NCI-H524 treated with DMSO at 0.1 percent for 48 hours (cell line): ENCODE measurements around the gene RIMBP3B.
"Not testable (repeated sequence)": the region's sequence is repeated elsewhere in the genome, so short reads cannot be mapped to it uniquely, and the experiment has no call there.

ENCODE experiments used
- DNase-seq: peaks from one replicate; lab custom pipeline; 2025; lab: John Stamatoyannopoulos, UW

Gene RIMBP3B, protein sequence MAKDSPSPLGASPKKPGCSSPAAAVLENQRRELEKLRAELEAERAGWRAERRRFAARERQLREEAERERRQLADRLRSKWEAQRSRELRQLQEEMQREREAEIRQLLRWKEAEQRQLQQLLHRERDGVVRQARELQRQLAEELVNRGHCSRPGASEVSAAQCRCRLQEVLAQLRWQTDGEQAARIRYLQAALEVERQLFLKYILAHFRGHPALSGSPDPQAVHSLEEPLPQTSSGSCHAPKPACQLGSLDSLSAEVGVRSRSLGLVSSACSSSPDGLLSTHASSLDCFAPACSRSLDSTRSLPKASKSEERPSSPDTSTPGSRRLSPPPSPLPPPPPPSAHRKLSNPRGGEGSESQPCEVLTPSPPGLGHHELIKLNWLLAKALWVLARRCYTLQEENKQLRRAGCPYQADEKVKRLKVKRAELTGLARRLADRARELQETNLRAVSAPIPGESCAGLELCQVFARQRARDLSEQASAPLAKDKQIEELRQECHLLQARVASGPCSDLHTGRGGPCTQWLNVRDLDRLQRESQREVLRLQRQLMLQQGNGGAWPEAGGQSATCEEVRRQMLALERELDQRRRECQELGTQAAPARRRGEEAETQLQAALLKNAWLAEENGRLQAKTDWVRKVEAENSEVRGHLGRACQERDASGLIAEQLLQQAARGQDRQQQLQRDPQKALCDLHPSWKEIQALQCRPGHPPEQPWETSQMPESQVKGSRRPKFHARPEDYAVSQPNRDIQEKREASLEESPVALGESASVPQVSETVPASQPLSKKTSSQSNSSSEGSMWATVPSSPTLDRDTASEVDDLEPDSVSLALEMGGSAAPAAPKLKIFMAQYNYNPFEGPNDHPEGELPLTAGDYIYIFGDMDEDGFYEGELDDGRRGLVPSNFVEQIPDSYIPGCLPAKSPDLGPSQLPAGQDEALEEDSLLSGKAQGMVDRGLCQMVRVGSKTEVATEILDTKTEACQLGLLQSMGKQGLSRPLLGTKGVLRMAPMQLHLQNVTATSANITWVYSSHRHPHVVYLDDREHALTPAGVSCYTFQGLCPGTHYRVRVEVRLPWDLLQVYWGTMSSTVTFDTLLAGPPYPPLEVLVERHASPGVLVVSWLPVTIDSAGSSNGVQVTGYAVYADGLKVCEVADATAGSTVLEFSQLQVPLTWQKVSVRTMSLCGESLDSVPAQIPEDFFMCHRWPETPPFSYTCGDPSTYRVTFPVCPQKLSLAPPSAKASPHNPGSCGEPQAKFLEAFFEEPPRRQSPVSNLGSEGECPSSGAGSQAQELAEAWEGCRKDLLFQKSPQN (N-terminal part only)

DNA sequence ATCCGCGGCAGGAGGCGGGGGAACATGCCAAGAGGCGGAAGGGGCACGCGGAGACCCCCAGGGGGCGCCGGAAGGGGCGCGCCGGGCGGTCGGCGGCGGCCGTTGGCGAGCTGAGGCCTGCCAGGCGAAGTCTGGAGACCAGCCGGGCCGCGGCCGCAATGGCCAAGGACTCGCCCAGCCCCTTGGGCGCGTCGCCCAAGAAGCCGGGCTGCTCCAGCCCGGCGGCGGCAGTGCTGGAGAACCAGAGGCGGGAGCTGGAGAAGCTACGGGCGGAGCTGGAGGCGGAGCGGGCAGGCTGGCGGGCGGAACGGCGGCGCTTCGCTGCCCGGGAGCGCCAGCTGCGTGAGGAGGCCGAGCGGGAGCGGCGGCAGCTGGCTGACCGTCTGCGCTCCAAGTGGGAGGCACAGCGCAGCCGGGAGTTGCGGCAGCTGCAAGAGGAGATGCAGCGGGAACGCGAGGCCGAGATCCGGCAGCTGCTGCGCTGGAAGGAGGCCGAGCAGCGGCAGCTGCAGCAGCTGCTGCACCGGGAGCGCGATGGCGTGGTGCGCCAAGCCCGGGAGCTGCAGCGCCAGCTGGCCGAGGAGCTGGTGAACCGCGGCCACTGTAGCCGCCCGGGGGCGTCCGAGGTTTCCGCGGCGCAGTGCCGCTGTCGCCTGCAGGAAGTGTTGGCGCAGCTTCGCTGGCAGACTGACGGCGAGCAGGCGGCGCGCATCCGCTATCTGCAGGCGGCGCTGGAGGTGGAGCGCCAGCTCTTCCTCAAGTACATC is at the start of gene RIMBP3B:
TSS of gene RIMBP3B (plus strand) at position 51 of the 767 bp plus-strand sequence. CDS start at position 159, 108 bp downstream.
- DNase-seq: not testable (repeated sequence)

DNA sequence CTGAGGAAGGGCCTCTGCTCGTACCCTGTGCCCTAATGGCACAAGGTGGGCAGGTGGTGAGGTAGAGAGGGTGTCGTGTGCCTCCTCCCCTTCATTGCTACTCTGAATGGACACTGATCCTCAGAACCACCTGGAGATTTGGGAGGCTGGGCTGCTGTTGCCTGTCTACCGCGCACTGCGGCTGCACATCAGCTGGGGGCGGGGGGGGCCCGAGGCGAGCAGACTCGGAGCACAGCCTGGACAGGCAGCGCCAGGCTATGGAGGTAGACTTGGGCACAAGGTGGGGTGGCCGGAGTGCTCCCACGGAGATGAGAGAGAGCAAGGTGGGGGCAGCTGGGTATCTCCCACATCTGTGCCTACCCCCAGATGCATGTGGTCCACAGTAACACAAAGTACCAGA is 26.0 kb upstream of the RIMBP3B start:
- DNase-seq: not testable (repeated sequence)

DNA sequence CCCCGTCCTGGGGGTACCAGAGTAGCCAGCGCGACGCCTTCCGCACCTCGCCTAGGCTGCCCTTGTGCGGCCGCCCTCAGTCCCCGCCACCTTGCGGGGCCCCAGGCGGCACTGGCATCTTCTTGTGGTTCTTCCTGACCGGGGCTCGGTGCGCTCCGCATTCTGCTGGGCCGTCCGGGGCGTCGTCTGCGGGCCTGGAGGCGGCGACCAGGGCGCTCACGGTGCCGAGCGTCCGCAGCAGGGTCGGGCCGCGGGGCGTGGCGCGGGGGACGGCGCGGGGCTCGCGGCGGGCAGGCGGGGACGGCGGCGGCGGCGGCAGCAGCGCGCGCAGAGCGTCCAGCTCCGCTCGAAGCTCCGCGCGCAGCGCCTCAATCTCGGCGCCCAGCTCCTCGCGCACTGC is 23.0 kb upstream of the RIMBP3B start:
- DNase-seq: not testable (repeated sequence)

DNA sequence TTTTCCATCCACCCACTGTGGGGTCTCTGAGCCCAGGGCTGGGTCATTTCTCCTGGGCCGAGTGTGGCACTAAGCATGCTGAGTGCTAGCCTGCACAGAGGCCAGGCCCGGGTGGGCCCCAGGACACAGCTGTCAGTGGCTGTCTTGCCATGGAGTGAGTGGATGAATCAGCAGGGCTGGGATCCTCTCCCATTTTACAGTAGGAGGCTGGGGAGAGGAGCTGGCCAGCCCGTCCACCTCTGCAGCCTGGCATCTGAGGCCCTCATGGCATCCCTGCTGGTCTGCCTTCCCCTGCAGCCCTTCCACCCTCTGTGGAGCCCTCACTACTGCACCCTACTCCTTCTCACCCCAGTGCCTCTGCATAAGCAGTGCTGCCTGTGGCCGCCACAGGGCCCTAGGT is 21.1 kb upstream of the RIMBP3B start:
- DNase-seq: not testable (repeated sequence)

DNA sequence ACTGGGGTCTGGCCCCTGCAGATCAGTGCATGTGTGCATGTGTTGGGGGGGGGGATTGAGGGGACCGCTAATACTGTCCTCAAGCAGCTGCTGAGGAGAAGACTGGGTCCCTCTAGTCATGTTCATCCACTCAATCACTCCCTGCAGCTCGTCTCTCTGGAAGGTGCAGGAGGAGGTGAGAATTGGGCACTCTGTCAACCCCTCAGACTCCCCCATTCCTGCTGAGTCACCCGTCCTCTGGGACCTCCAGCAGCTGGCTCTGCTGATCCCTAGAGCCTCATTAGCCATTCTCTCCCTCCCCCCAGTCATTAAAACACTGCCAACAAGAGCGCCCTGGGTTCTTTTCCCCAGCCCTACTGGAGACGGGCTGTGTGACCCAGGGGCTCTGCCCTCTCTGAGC is 20.5 kb upstream of the RIMBP3B start:
- DNase-seq: not testable (repeated sequence)

DNA sequence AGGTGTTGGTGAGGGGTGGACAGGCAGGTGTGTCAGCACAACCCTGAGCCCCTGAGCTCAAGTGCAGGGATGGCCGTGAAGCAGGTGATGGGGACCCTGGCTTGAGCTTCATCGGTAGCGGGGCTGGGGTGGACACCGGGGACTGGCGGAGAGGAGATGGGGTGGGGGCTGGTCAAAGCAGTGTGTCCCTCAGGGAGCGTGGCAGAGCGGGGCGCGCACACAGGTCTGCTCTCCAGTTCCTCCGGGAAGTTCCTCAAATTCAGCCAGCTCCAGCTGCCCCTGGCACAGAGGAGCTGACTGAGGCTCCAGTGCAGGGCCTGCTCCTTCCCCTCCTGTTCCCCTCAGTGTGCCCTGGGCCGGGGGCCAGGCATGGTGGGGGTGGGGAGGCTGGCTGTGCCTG is 19.7 kb upstream of the RIMBP3B start:
- not testable (repeated sequence) for DNase-seq

DNA sequence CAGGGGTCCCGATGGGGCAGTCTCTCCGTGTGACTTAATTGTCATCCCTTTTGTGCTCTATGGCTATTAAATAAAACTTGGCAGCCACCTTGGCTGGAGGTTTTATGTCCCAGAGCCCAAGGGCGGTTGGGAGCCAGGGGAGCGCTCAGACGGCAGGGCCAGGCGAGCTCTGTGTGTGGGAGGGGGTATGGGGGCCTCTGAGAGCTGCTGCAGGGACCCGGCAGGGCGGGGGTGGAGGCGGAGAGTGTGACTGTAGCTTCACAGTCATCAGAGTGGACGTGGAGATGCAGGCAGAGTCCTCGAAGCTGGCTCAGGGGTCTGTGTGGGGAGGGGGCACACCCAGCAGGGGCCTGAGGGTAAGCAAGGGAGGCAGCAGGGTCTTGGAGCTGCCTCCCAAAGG is 19.2 kb upstream of the RIMBP3B start:
- DNase-seq: not testable (repeated sequence)

DNA sequence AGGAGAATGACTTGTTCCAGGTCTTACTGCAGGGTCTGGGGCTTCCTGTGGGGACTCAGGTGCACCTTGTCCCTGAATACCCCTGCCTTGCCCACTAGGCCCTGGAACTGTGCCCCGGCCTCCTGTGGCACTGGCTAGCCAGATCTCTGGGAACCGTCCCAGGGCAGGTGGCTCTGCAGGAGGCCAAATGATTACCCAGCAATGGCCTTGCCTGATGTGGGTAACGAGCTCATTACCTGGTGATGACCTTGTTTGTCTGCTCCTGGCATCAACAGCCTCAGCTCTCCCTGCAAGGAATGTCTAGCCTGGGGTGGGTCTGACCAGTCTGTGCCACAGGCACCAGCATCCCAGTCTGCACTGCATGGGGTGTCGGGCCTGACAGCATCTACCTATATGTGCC is 18.2 kb upstream of the RIMBP3B start:
- not testable (repeated sequence) for DNase-seq

DNA sequence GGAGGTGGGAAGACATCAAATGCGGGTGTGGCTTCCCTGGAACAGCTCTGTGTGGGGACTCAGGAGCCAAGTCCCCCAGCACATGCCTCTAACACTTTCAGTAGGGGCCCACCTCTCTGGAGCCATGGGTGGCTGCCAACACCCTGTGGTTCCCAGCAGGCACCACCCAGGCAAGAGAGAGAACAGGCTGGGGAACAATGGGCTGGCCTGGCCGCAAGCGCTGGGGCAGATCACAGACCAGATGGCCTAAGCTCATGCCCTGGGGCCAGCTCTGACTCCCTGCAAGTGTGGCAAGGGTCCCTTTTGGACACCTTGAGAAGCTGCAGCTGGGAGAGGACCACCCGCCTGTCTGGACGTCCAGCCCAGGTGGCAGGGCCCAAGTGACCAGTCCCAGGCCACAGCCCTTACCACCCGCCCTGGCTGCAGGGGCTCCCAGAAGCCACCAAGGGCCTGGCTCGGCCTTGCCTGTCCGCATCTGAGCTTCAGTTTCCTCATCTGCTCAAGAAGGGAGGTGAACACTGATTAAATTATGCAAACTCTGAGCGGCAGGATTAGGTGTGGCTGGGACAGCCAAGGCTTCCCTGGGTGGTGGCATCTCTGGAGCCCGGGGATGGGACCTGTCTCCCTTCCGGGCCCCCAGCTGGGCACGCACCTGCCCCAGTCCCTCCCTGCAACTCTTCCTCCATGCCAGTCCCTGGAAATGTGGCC is 14.8 kb upstream of the RIMBP3B start:
- not testable (repeated sequence) for DNase-seq

DNA sequence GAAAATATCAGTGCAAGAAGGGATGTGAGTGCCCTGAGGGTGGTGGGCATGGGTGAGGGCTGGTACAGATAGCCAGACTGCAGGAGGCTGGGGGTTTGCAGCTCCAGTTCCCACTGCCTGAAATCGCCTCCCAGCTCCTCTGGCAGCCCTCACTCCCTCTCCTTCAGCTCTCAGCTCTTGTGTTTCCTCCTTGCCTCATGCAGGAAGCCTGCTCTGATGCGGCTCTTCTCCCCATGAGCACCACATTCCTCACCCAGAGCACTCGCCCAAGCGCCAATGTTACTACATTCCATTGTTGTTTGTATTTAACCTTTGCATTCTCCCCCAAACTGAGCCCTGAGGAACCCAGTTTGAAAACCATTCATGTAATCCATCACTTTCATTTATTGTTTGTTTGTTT is 7.7 kb upstream of the RIMBP3B start:
- DNase-seq: not testable (repeated sequence)

DNA sequence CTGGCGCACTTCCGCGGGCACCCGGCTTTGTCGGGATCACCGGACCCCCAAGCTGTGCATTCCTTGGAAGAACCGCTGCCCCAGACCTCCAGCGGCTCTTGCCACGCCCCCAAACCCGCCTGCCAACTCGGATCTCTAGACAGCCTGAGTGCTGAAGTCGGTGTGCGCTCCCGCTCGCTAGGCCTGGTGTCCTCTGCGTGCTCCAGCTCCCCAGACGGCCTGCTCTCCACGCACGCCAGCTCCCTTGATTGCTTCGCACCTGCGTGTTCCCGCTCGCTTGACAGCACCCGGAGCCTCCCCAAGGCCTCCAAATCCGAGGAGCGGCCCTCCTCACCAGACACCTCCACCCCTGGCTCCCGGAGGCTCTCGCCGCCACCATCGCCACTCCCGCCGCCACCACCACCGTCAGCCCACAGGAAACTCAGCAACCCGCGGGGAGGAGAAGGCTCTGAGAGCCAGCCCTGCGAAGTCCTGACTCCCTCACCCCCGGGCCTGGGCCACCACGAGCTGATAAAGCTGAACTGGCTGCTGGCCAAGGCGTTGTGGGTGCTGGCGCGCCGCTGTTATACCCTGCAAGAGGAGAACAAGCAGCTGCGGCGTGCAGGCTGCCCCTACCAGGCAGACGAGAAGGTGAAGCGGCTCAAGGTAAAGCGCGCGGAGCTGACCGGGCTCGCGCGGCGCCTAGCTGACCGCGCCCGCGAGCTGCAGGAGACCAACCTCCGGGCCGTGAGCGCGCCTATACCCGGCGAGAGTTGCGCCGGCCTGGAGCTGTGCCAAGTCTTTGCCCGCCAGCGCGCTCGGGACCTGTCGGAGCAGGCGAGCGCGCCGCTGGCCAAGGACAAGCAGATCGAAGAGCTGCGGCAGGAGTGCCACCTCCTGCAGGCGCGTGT is 1.2 kb downstream of the RIMBP3B start:
- not testable (repeated sequence) for DNase-seq

DNA sequence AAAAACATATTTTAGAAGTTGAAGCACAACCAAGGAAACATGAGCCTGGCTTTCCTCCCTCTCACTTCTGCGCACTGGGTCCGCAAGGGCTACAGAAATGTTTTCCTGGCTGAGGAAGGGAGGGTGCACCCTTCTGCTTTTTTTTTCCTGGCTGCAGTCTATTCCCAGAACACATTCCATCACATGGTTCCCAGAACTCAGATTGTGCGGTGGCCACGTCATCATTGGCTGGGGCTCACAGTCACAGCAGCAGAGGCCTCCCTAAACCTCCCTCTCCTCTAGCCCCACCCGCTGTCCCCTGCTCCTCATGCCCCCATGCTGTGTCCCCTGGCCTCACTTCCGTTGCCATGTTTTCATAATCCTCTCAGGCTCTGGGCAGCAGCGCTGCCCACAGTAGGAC is 5.9 kb downstream of the RIMBP3B start:
- DNase-seq: not testable (repeated sequence)

DNA sequence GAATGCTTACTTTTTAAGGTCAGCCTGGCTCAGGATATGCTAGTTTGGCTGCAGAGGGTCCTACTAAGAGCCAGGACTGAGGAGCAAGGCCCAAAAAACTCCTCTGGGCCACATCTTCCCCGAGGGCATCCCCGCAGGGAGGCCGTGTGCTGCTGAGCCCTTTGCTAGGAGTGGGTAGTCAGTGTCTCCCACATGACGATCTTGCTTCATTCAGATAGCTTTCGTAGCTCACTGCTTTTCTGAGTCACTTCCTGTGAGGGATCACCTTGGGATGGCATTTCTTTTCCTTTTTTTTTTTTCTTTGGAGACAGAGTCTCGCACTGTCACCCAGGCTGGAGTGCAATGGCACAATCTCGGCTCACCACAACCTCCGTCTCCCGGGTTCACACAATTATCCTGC is 6.5 kb downstream of the RIMBP3B start:
- DNase-seq: not testable (repeated sequence)

DNA sequence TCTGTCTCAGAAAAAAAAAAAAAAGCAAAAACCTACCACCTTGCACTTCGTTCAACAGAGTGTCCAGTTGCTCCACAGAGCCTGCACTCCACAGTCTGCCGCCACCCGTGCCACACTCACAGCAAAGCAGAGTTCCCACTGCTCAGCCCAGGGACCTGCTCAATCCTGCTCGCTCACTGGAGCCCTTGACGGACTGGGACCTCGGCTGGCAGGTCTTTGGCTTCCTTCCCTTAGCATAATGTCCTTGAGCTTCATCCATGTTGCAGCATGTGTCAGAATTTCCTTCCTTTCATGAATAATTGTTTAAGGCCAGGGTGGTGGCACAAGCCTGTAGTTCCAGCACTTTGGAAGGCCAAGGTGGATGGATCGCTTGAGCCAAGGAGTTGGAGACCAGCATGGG is 11.1 kb downstream of the RIMBP3B start:
- not testable (repeated sequence) for DNase-seq

DNA sequence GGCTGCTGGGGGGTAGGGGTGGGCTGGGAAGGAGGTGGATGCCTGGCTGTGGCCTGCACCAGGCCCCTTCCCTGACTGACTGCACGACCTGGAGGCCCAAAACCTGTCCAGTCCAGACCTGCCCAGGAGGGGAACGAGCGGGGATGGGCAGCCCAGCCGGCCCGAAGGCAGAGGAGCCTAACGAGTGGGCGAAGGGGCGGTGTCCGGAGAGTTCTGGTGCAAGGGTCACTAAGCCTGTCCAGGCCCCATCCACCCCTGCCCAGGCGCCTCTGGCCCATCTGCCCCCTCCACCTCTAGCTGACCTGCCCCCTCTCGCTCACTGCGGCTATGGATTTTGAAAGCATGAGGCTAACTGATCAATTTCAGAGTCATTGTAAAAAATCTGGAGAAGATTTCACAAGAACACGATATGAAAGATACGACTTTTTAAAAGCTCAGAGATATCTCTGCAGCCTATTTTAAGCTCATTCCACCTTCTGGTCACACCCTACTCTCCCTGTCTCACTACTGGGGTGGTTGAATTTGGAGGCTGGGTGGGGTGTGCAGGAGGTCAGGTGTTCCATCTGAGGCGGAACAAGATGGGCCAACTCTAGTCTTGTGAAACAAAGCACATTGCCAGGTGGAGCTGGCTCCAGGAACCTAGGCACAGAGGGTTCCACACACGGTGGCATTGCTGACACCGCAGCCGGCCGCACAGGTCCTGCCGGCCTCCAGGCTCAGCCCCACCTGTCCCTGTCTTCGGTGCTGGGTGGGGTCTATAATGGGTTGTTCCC is 17.8 kb downstream of the RIMBP3B start:
- not testable (repeated sequence) for DNase-seq

DNA sequence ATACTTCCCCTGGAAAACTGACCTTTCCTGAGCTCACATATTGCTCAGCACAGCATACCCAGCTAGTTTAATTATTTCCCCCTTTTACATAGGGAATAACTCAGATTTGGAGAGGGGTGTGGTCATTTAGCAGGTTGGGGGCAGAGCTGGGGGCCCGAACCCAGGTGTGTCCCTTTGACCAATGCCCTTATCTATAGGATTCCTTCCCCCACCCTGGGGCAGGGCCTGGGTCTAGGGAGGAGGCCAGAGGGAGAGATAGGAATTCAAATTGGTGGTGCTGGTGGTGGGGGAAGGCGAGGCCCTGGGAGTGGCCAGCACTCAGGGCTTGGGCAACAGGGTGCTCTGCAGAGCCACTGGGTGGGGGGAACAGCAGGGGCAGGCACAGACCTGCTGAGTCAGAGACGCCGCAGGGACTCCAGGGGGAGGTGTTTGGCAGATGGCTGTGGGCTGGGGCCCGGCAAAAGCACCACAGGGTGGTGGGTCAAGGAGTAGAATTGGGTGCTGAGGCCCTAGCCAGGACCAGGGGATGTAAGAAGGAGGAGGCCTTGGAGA is 19.3 kb downstream of the RIMBP3B start:
- DNase-seq: not testable (repeated sequence)

DNA sequence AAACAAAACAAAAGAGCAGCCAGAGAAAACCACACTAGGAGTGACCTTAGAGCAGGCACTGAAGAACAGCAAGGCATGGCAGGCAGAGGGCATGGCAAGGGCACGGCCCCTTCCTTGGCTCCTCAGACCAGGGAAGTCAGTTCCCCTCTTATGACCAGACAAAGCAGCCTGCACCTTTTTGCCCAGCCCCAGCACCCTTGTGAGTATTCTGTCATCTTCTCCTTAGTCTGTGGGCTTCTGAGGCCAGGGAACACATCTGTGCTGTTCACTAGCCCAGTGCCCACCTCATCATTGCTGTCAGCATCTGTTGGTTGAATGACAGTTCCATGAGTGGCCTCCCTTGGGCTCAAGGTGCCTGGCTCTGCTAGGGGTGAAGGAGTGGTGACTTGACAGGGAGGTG is 23.6 kb downstream of the RIMBP3B start:
- DNase-seq: not testable (repeated sequence)

DNA sequence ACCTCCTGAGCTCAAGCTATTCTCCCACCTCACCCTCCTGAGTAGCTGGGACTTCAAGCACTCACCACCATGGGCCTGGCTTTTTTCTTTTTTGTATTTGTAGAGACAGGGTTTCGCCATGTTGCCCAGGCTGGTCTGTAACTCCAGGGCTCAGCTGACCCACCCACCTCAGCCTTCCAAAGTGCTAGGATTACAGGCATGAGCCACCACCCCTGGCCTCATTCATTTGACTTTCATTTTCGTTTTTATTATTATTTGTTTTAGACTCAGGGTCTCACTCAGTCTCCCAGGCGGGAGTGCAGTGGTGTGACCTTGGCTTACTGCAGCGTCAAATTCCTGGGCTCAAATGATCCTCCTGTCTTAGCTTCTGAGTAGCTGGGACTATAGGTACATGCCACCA is 24.2 kb downstream of the RIMBP3B start:
- not testable (repeated sequence) for DNase-seq
